Tibial nerve (tissue), 4 donors: ENCODE results near the gene KLRG1. TPM values are rescaled to one million over a fixed set of nuclear protein-coding genes. Genes with fewer than 3 reads are reported as not detected.

ENCODE experiments used
- DNase-seq, 2 donors: peaks; one replicate each; pipeline ENCODE4 v3.0.0-alpha.2; 2019; ENCODE audit warnings: low spot score in 2 of 2
- H3K27ac ChIP-seq, 4 donors: fragments of 200-600 bp; sonication (generic) in 3 of 4; one replicate each; pipeline ENCODE4 v1.5.1; 2017 to 2019; ENCODE audit warnings: mild to moderate bottlenecking in 1 of 4
- H3K27me3 ChIP-seq, 2 donors: fragments of 200-600 bp; sonication (generic) in 1 of 2; one replicate each; pipeline versions ENCODE4 v1.5.1 to v1.6.0; 2017 to 2019
- H3K36me3 ChIP-seq, 3 donors: fragments of 200-600 bp; sonication (generic); one replicate each; pipeline ENCODE4 v1.5.1; 2018 to 2019
- H3K4me1 ChIP-seq, 4 donors: fragments of 200-600 bp; sonication (generic) in 3 of 4; one replicate each; pipeline ENCODE4 v1.5.1; 2017 to 2019
- H3K4me3 ChIP-seq, 4 donors: fragments of 200-600 bp; sonication (generic) in 3 of 4; one replicate each; pipeline ENCODE4 v1.5.1; 2017 to 2019; ENCODE audit warnings: mild to moderate bottlenecking in 1 of 4, moderate library complexity in 1 of 4
- H3K9me3 ChIP-seq, 4 donors: fragments of 200-600 bp; sonication (generic) in 3 of 4; one replicate each; pipeline ENCODE4 v1.5.1; 2017 to 2019
- EP300 ChIP-seq, 2 donors: sonication (generic); formaldehyde crosslinking; IDR thresholded peaks; one replicate each; pipeline ENCODE4 v1.6.1; 2017; ENCODE audit warnings: antibody characterized with exemption in 2 of 2, mild to moderate bottlenecking in 1 of 2
- POLR2A ChIP-seq, 2 donors: fragments of 450-650 bp; IDR thresholded peaks; one replicate each; pipeline ENCODE4 v1.6.1; 2017; ENCODE audit warnings: antibody characterized with exemption in 2 of 2, mild to moderate bottlenecking in 2 of 2, moderate library complexity in 2 of 2
- WGBS, 2 donors: methylation state at CpG; one replicate each; pipeline ENCODE4 v1.1.5; 2018; 5-methylcytosine and 5-hydroxymethylcytosine counted together
- total RNA-seq, 4 donors: library from RNA; depleted of rRNA; stranded (reverse); fragments of >200 nt; gene quantifications; one replicate each; pipeline ENCODE4 v1.1.0, GENCODE V29; 2016
- TF ChIP-seq, protein P1 (sequence below), 5 experiments: fragments of 200-600 bp in 3 of 5; fragments of 450-650 bp in 2 of 5; sonication (generic) in 3 of 5; IDR thresholded peaks; one replicate each; pipeline ENCODE4 v1.5.1; 2016 to 2019; ENCODE audit warnings: antibody characterized with exemption in 5 of 5, mild to moderate bottlenecking in 3 of 5, moderate library complexity in 2 of 5

Gene KLRG1
- total RNA-seq, 4 donors from 2014 or later, result 2.7 to 7.9 (median 2.9) TPM; not detected in 1

DNA sequence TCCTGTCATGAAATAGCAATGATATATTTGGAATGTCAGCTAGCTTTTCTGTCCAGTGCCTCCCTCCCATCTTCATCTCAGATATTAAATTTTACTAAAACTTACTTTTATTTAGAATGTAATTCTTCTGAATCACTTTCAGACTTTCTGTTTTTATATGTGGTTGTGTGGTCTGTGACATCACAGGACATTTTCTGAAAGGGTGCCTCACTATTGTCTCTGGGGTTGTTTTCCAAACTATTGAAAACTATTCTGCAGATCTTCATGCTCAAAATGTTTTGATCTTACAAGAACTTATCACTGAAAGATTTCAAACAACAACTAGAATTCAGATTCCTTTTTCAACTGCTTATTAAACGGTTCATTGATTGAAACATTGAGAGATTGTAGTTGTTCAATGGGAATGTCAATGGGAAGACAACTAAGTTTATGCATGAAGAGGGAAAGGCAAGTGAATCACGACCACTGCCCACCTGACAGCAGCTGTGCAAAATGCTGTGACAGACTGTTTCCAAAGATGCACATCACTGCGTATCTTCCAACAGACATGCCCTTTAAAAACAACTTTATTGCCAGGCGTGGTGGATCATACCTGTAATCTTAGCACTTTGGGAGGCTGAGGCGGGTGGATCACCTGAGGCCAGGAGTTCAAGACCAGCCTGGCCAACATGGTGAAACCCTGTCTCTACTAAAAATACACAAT is 51.3 kb downstream of the KLRG1 start:
- TF ChIP-seq, protein P1, sequence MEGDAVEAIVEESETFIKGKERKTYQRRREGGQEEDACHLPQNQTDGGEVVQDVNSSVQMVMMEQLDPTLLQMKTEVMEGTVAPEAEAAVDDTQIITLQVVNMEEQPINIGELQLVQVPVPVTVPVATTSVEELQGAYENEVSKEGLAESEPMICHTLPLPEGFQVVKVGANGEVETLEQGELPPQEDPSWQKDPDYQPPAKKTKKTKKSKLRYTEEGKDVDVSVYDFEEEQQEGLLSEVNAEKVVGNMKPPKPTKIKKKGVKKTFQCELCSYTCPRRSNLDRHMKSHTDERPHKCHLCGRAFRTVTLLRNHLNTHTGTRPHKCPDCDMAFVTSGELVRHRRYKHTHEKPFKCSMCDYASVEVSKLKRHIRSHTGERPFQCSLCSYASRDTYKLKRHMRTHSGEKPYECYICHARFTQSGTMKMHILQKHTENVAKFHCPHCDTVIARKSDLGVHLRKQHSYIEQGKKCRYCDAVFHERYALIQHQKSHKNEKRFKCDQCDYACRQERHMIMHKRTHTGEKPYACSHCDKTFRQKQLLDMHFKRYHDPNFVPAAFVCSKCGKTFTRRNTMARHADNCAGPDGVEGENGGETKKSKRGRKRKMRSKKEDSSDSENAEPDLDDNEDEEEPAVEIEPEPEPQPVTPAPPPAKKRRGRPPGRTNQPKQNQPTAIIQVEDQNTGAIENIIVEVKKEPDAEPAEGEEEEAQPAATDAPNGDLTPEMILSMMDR (IDR thresholded peaks at IDR 0.05), result no peak
- TF ChIP-seq POLR2A (IDR thresholded peaks at IDR 0.05), result no peak
- no peak for TF ChIP-seq EP300 (IDR thresholded peaks at IDR 0.05)
- DNase-seq, result no peak
- Histone ChIP-seq H3K4me3 (no peak overlapping the region), H3K27me3 (no peaks in the 10 kb centered on the region), H3K36me3 (no peaks in the 10 kb centered on the region), H3K27ac (no peak overlapping the region), H3K4me1 (no peaks in the 10 kb centered on the region), H3K9me3 (no peaks in the 10 kb centered on the region)
- WGBS, 2 donors, result 80 to 87% methylated on average over 5 of the region's 5 CpGs

DNA sequence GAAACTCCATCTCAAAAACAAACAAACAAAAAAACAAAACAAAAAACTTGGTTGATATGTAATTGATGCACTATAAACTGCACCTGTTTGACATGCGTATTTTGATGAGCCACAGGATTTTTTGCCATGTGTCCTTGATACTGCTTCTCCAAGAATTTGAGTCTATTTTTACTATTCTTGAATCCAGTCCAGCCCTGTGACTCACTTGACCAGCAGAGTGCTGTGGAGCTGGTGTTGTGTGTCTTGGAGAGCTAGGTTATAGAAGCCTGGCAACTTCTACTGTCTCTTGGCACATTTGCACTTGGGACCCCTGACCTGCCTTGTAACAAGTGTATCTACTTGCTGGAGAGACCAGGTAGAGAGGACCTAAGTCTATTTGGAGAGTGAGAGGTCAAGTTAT is 52.0 kb downstream of the KLRG1 start:
- no peaks in the 10 kb centered on the region for H3K36me3 ChIP-seq
- no peaks in the 10 kb centered on the region for H3K4me1 ChIP-seq
- no peak overlapping the region for H3K27ac ChIP-seq
- whole genome bisulfite sequencing, 2 donors, result 72 to 81% methylated on average over 1 of the region's 1 CpG
- no peak overlapping the region for H3K4me3 ChIP-seq
- no peak for DNase-seq
- no peak for TF ChIP-seq EP300 (IDR thresholded peaks at IDR 0.05)
- TF ChIP-seq, protein P1 (IDR thresholded peaks at IDR 0.05), result no peak
- TF ChIP-seq POLR2A (IDR thresholded peaks at IDR 0.05), result no peak
- H3K9me3 ChIP-seq, result no peaks in the 10 kb centered on the region
- H3K27me3 ChIP-seq, result no peaks in the 10 kb centered on the region

DNA sequence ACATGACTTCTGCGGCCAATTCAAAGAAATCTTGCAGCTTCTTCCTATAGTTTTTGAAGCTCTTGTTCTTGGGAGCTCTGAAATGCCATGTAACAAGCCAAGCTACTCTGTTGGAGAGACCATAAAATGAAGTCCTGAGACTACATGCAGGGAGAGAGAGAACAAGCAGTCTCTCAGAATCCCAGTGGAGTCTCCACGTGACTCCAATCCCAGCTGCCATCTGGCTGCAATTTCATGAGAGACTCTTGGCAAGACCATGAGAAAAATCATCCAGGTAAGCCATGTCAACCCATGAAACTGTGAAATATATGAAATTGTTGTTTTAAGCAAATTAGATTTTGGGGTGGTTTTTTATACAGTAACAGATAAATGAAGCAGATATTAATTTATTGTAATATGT is 54.4 kb downstream of the KLRG1 start:
- H3K27me3 ChIP-seq, result no peaks in the 10 kb centered on the region
- no peak overlapping the region for H3K27ac ChIP-seq
- no peaks in the 10 kb centered on the region for H3K36me3 ChIP-seq
- no peak for DNase-seq
- H3K9me3 ChIP-seq, result no peaks in the 10 kb centered on the region
- no peaks in the 10 kb centered on the region for H3K4me1 ChIP-seq
- no peak overlapping the region for H3K4me3 ChIP-seq
- WGBS, 2 donors, result 68 to 69% methylated on average over 2 of the region's 2 CpGs
- TF ChIP-seq POLR2A (IDR thresholded peaks at IDR 0.05), result no peak
- TF ChIP-seq EP300 (IDR thresholded peaks at IDR 0.05), result no peak
- TF ChIP-seq, protein P1 (IDR thresholded peaks at IDR 0.05), result no peak

DNA sequence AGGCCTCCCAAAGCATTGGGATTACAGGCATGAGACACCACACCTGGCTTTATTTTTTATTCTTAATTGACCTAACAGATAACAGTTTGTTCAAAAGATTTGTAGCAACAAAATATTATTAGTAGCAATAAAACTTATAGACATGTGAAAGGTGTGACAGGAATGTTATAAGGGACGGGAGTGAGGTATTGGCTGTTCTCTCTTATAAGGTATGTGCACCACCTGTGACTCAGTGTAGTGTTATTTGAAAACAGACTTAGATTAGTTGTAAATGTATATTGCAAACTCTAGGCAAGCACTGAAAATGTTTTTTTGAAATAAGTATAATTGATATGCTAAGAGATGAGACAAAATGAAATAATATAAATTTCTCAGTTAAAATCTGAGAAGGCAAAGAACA is 57.8 kb downstream of the KLRG1 start:
- DNase-seq, result no peak
- no peak overlapping the region for H3K4me3 ChIP-seq
- H3K36me3 ChIP-seq, result no peaks in the 10 kb centered on the region
- 89 to 91% methylated on average over 1 of the region's 1 CpG for WGBS, 2 donors
- no peaks in the 10 kb centered on the region for H3K9me3 ChIP-seq
- H3K4me1 ChIP-seq, result no peaks in the 10 kb centered on the region
- no peak overlapping the region for H3K27ac ChIP-seq
- TF ChIP-seq, protein P1 (IDR thresholded peaks at IDR 0.05), result no peak
- no peak for TF ChIP-seq POLR2A (IDR thresholded peaks at IDR 0.05)
- TF ChIP-seq EP300 (IDR thresholded peaks at IDR 0.05), result no peak
- H3K27me3 ChIP-seq, result no peaks in the 10 kb centered on the region

DNA sequence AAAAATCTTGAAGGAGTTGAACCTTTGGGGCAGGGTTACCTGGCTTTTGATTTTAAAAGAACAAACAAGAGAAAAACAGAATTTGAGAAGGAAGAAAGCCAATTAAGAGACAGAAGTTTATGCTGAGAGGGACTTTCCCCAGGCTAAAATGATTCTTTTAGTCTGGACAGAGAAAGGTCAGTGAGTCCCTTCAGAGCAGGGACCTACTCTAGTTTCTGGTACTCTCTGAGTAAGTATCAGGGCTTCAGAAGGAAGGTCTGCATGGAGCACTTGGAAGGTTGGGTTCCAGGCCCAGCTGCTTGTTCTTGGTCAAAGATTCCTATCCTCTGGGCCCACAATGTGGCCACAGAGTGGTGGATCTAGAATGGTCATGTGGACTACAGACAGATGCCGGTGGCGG is 59.6 kb downstream of the KLRG1 start:
- 93 to 94% methylated on average over 2 of the region's 2 CpGs for WGBS, 2 donors
- no peaks in the 10 kb centered on the region for H3K36me3 ChIP-seq
- no peak for TF ChIP-seq POLR2A (IDR thresholded peaks at IDR 0.05)
- no peak for TF ChIP-seq EP300 (IDR thresholded peaks at IDR 0.05)
- TF ChIP-seq, protein P1 (IDR thresholded peaks at IDR 0.05), result no peak

More for the DNA sequence above, 59.6 kb downstream of the KLRG1 start:
- H3K4me3 ChIP-seq, result no peak overlapping the region
- H3K27ac ChIP-seq, result no peak overlapping the region
- DNase-seq, result no peak
- H3K4me1 ChIP-seq, result peaks cover 0 to 3% (median 0%) of the 10 kb centered on the region in 4 donors
- H3K27me3 ChIP-seq, result no peaks in the 10 kb centered on the region
- no peaks in the 10 kb centered on the region for H3K9me3 ChIP-seq
